Keratinocyte (primary cell): Measurements from ENCODE around the gene CROT.

Source experiments
- CTCF ChIP-seq, 3 experiments: IDR thresholded peaks in 1 of 3; conservative IDR thresholded peaks in 1 of 3; optimal IDR thresholded peaks in 1 of 3; 2 replicates in 2 of 3; 3 replicates in 1 of 3; pipeline versions ENCODE3 to v1.5.1; 2011; ENCODE audit warnings: low read length in 3 of 3, mild to moderate bottlenecking in 3 of 3, moderate library complexity in 2 of 3, control low read depth in 1 of 3, inconsistent platforms in 1 of 3; ENCODE audit not compliant: insufficient read depth in 2 of 3; ENCODE audit errors: extremely low read depth in 1 of 3
- EZH2 ChIP-seq: IDR thresholded peaks from one replicate; pipeline ENCODE4 v1.6.1; 2012; ENCODE audit warnings: inconsistent platforms, mild to moderate bottlenecking, low read length, moderate library complexity

DNA sequence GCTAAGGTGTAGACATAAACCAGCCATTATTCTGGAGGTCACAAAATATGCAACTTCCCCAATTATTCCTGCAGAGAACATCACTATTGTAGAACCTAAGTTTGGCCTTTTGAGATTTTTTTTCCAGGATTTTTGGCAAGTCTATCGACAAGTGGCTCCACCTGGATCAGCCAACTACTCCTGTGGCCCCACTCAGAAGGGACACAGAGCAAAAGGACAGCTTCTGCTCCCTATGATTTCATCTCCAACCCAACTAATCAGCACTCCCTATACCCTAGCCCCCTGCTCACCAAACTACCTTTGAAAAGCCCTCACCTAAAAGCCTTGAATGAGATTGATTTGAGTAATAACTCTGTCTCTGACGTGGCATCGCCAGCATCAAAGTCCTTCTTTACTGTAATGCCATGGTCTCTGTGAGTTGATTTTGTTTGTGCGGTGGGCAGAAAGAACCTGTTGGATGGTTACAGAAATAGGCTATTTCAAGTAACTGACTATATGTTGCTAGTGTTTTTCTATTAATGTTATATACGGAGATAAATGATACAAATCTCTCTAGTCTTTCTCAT lies 13.7 kb upstream of the CROT start:
- no peak for TF ChIP-seq CTCF (optimal IDR thresholded peaks at IDR 0.05 in 1 of 3, IDR thresholded peaks at IDR 0.05 in 1 of 3, conservative IDR thresholded peaks at IDR 0.05 in 1 of 3; ENCODE audit: extremely low read depth in 1 of 3, insufficient read depth in 2 of 3, low read length in 3 of 3)
- TF ChIP-seq EZH2: no peak
